Fibroblast of skin of back (primary cell): ENCODE results near the gene PROX1.
A peak's percentile ranks its signal among the peaks of the same experiment; 100 is the strongest.

Source experiments
- DNase-seq: peaks from one replicate; pipeline ENCODE4 v3.0.0-alpha.2; 2013

The PROX1 gene

GRCh38 chr1:214022810-214023425 is 35.1 kb downstream of the PROX1 start:
- DNase-seq: peak; percentile 27

GRCh38 chr1:214026985-214027384 is 39.2 kb downstream of the PROX1 start:
- no peak for DNase-seq

GRCh38 chr1:214027498-214027897 is 39.7 kb downstream of the PROX1 start:
- DNase-seq: no peak

- no peak for DNase-seq
These were observed 40.3 kb downstream of the PROX1 start for GRCh38 chr1:214028095-214028494.

- no peak for DNase-seq
These were observed 41.1 kb downstream of the PROX1 start for GRCh38 chr1:214028649-214029406.

- peak; percentile 9 for DNase-seq
These were observed 42.0 kb downstream of the PROX1 start for GRCh38 chr1:214029796-214030195.

- DNase-seq: no peak
These were observed 43.5 kb downstream of the PROX1 start for GRCh38 chr1:214031267-214031650.

GRCh38 chr1:214037468-214037867 is 49.7 kb downstream of the PROX1 start:
- no peak for DNase-seq

GRCh38 chr1:214039394-214040018 is 51.7 kb downstream of the PROX1 start:
- no peak for DNase-seq

- DNase-seq: no peak
These were observed 55.4 kb downstream of the PROX1 start for GRCh38 chr1:214043167-214043566.

- no peak for DNase-seq
These were observed 56.9 kb downstream of the PROX1 start for GRCh38 chr1:214044438-214045214.

GRCh38 chr1:214050513-214051401 is 63.0 kb downstream of the PROX1 start:
- DNase-seq: no peak

- DNase-seq: no peak
These were observed 64.0 kb downstream of the PROX1 start for GRCh38 chr1:214051786-214052185.

GRCh38 chr1:214058076-214058475 is 70.3 kb downstream of the PROX1 start:
- no peak for DNase-seq

GRCh38 chr1:214066190-214066589 is 78.4 kb downstream of the PROX1 start:
- no peak for DNase-seq

GRCh38 chr1:214066936-214067335 is 79.2 kb downstream of the PROX1 start:
- no peak for DNase-seq

GRCh38 chr1:214067397-214067796 is 79.6 kb downstream of the PROX1 start:
- no peak for DNase-seq

- DNase-seq: no peak
These were observed 80.3 kb downstream of the PROX1 start for GRCh38 chr1:214067853-214068703.

GRCh38 chr1:214068979-214069378 is 81.2 kb downstream of the PROX1 start:
- no peak for DNase-seq

GRCh38 chr1:214071469-214071868 is 83.7 kb downstream of the PROX1 start:
- no peak for DNase-seq
